DND-41 (cell line): Measurements from ENCODE around the gene HSH2D.

Source experiments
- ATAC-seq: fragments of 200-7000 bp; cut with Tn5 transposase; 3 replicates; pipeline ENCODE4 v1.9.1; 2021; ENCODE audit warnings: low read depth; ENCODE audit not compliant: insufficient read depth
- DNase-seq: peaks from one replicate; pipeline ENCODE4 v3.0.0-alpha.2; 2020
- H2AFZ ChIP-seq: 2 replicates; pipeline ENCODE4 v1.6.0; 2012; ENCODE audit warnings: low read depth, low read length
- H3K27ac ChIP-seq: 2 replicates; pipeline ENCODE4 v1.5.1; 2012; ENCODE audit warnings: low read length, inconsistent platforms
- H3K27me3 ChIP-seq: fragments of 200-600 bp; sonication (generic); 2 replicates; pipeline ENCODE4 v1.6.0; 2012; ENCODE audit warnings: low read length, mild to moderate bottlenecking, inconsistent platforms; ENCODE audit not compliant: insufficient read depth, poor library complexity
- H3K36me3 ChIP-seq: 2 replicates; pipeline ENCODE4 v1.5.1; 2012; ENCODE audit warnings: low read length, inconsistent platforms; ENCODE audit not compliant: insufficient read depth
- H3K4me1 ChIP-seq: 2 replicates; pipeline ENCODE4 v1.5.1; 2012; ENCODE audit warnings: mild to moderate bottlenecking, low read length; ENCODE audit not compliant: insufficient read depth
- H3K4me2 ChIP-seq: 2 replicates; pipeline ENCODE4 v1.6.0; 2012; ENCODE audit warnings: mild to moderate bottlenecking, moderate library complexity, low read length, inconsistent platforms; ENCODE audit not compliant: insufficient read depth
- H3K4me3 ChIP-seq, 2 experiments: fragments of 200-600 bp in 1 of 2; shearing (Covaris generic) in 1 of 2; 2 replicates each; pipeline ENCODE4 v1.5.1; 2012 to 2016; ENCODE audit warnings: inconsistent platforms in 2 of 2, low read length in 2 of 2, mild to moderate bottlenecking in 2 of 2, low read depth in 1 of 2, moderate library complexity in 1 of 2
- H3K79me2 ChIP-seq: 2 replicates; pipeline ENCODE4 v1.6.0; 2012; ENCODE audit warnings: low read length, inconsistent platforms; ENCODE audit not compliant: insufficient read depth
- H3K9ac ChIP-seq: 2 replicates; pipeline ENCODE4 v1.6.0; 2012; ENCODE audit warnings: low read depth, mild to moderate bottlenecking, inconsistent platforms, low read length, moderate library complexity
- H3K9me3 ChIP-seq: 2 replicates; pipeline ENCODE4 v1.5.1; 2012; ENCODE audit warnings: low read length, moderate library complexity, mild to moderate bottlenecking, inconsistent platforms; ENCODE audit not compliant: insufficient read depth, severe bottlenecking
- H4K20me1 ChIP-seq: 2 replicates; pipeline ENCODE4 v1.6.0; 2012; ENCODE audit warnings: low read length; ENCODE audit not compliant: insufficient read depth
- CTCF ChIP-seq: IDR thresholded peaks from 2 replicates; pipeline ENCODE4 v1.5.1; 2012; ENCODE audit warnings: borderline replicate concordance, low read length, moderate library complexity, mild to moderate bottlenecking; ENCODE audit not compliant: poor library complexity, severe bottlenecking; ENCODE audit errors: extremely low read depth
- EZH2 ChIP-seq: IDR thresholded peaks from 3 replicates; pipeline ENCODE4 v1.6.1; 2012; ENCODE audit warnings: borderline replicate concordance, low read depth, mild to moderate bottlenecking, moderate library complexity, low read length, inconsistent platforms; ENCODE audit not compliant: severe bottlenecking

Gene HSH2D

GRCh38 chr19:16197622-16198369, 54.3 kb downstream of the HSH2D start, which contains the start of gene AP1M1:
Gene AP1M1, plus strand, starts transcription at chr19:16197911. Its CDS starts 116 bp downstream, at chr19:16198027.
- Histone ChIP-seq H3K27me3 (no peaks in the 10 kb centered on the region), H3K36me3 (peaks cover 43% of the 10 kb centered on the region), H3K4me3 (peak within 1 kb of the TSS; percentile 96 to 98), H3K27ac (peak within 1 kb of the TSS; percentile 98), H3K4me2 (peak within 1 kb of the TSS; percentile 82), H3K79me2 (peaks cover 54% of the 10 kb centered on the region), H2AFZ (peak within 1 kb of the TSS; percentile 91), H3K9ac (peak within 1 kb of the TSS; percentile 98), H4K20me1 (peaks cover 33% of the 10 kb centered on the region), H3K9me3 (no peaks in the 10 kb centered on the region), H3K4me1 (peaks cover 40% of the 10 kb centered on the region)
- DNase-seq: peak; percentile 98
- ATAC-seq: peak; percentile 93
- TF ChIP-seq EZH2: no peak
- TF ChIP-seq CTCF: no peak

GRCh38 chr19:16198370-16198651, 54.8 kb downstream of the HSH2D start:
- Histone ChIP-seq H3K4me1 (peaks cover 40% of the 10 kb centered on the region), H3K4me3 (peak overlapping the region; percentile 96 to 98), H3K27ac (peak overlapping the region; percentile 98), H3K27me3 (no peaks in the 10 kb centered on the region), H3K4me2 (peak overlapping the region; percentile 82), H4K20me1 (peaks cover 38% of the 10 kb centered on the region), H3K36me3 (peaks cover 47% of the 10 kb centered on the region), H3K9ac (peak overlapping the region; percentile 98), H2AFZ (peak overlapping the region; percentile 91), H3K79me2 (peaks cover 59% of the 10 kb centered on the region), H3K9me3 (no peaks in the 10 kb centered on the region)
- no peak for TF ChIP-seq CTCF
- no peak for TF ChIP-seq EZH2
- no peak for DNase-seq
- ATAC-seq: no peak; the same call in 2 of the 3 replicates

GRCh38 chr19:16199275-16199932, 55.9 kb downstream of the HSH2D start:
- H3K4me2 ChIP-seq: peak overlapping the region; percentile 82
- no peaks in the 10 kb centered on the region for H3K9me3 ChIP-seq
- 0 out of 2 replicates have a peak overlapping the region, but pooled peaks have one; percentile 35 for H3K27ac ChIP-seq
- peaks cover 49% of the 10 kb centered on the region for H4K20me1 ChIP-seq
- H2AFZ ChIP-seq: no peak overlapping the region
- DNase-seq: no peak
- peaks cover 40% of the 10 kb centered on the region for H3K4me1 ChIP-seq
- H3K27me3 ChIP-seq: no peaks in the 10 kb centered on the region
- TF ChIP-seq EZH2 (no peak), CTCF (no peak)
- ATAC-seq: no peak
- H3K79me2 ChIP-seq: peaks cover 66% of the 10 kb centered on the region
- peaks cover 55% of the 10 kb centered on the region for H3K36me3 ChIP-seq
- H3K4me3 ChIP-seq: peak overlapping the region in 1 of 2 experiments; percentile 96; a peak in 2 of 4 replicates
- peak overlapping the region; percentile 98; the same call in 1 of the 2 replicates for H3K9ac ChIP-seq
